ENCODE data around the gene DRC3. TPM values are rescaled to one million over a fixed set of nuclear protein-coding genes. Genes with fewer than 3 reads are reported as not detected.

Gene DRC3
- total RNA-seq, 1 donor from 2014 or later = 13.4 TPM

DNA sequence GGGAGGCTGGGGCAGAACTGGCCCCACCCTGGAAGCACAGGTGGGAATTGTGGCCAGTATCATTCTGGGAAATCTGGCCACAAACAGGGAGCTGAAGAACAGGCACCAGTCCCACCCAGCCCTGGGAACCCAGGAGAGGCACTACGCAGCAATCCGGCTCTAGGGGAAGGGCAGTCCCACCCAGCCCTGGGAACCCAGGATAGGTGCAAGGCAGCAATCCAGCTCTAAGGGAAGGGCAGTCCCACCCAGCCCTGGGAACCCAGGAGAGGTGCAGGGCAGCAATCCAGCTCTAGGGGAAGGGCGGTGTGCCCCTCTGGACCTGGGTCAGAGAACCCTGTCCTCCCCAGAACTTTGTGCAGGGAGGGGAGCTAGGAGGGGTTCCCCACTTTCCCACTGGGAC, 7.1 kb downstream of the DRC3 start:
- H3K27ac ChIP-seq = no peak overlapping the region
- H3K9me3 ChIP-seq = no peaks in the 10 kb centered on the region
- intact Hi-C loops (cut with DNase I) = no loop called here
- H3K27me3 ChIP-seq (ENCODE audit: low read depth) = no peaks in the 10 kb centered on the region
- DNase-seq (no peak), ATAC-seq (no peak)
- TF ChIP-seq, protein P1, sequence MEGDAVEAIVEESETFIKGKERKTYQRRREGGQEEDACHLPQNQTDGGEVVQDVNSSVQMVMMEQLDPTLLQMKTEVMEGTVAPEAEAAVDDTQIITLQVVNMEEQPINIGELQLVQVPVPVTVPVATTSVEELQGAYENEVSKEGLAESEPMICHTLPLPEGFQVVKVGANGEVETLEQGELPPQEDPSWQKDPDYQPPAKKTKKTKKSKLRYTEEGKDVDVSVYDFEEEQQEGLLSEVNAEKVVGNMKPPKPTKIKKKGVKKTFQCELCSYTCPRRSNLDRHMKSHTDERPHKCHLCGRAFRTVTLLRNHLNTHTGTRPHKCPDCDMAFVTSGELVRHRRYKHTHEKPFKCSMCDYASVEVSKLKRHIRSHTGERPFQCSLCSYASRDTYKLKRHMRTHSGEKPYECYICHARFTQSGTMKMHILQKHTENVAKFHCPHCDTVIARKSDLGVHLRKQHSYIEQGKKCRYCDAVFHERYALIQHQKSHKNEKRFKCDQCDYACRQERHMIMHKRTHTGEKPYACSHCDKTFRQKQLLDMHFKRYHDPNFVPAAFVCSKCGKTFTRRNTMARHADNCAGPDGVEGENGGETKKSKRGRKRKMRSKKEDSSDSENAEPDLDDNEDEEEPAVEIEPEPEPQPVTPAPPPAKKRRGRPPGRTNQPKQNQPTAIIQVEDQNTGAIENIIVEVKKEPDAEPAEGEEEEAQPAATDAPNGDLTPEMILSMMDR (IDR thresholded peaks at IDR 0.05) = no peak
- no peaks in the 10 kb centered on the region for H3K4me1 ChIP-seq
- no peaks in the 10 kb centered on the region for H3K36me3 ChIP-seq
- H3K4me3 ChIP-seq = no peak overlapping the region

DNA sequence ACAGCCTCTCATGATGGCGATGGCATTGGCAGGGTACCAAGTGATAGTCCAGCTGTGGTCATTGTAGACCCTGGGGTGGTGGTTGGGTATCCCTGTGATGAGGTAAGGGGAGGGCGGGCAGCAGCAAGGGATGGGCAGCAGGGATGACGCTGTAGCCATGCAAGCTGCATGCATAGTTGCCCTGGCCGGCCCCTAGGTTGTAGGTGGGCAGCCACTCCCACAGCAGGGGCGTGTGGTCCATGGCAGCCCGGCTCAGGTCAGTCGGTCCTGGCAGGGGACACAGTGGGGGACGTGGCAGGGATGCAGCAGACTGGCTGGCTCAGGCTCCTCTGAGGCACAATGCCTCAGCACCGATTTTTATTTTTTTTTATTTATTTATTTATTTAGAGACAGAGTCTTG, 8.7 kb downstream of the DRC3 start:
- no peak for DNase-seq
- H3K27me3 ChIP-seq (ENCODE audit: low read depth) = no peaks in the 10 kb centered on the region
- H3K4me1 ChIP-seq = no peaks in the 10 kb centered on the region
- H3K9me3 ChIP-seq = no peaks in the 10 kb centered on the region
- no peak overlapping the region for H3K4me3 ChIP-seq
- ATAC-seq = no peak
- no peak overlapping the region for H3K27ac ChIP-seq
- intact Hi-C loops (cut with DNase I) = no loop called here
- TF ChIP-seq, protein P1 (IDR thresholded peaks at IDR 0.05) = no peak
- H3K36me3 ChIP-seq = no peaks in the 10 kb centered on the region

DNA sequence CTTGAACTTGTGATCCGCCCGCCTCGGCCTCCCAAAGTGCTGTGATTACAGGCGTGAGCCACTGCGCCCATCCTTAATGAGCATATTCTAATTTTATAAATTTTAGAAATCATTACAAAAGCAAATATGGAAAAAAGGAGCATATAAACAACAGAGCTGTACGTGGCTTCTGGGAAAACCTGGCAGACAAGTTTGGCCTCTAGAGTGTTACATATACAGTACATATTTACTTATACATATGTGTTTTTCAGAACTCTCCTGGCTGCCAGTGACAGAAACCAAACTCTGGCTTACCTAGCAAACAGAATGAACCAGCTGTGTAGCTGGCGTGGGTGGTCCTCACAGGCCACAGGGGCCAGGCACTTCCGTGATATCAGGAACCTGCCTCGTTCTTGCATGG, 10.1 kb downstream of the DRC3 start:
- Histone ChIP-seq H3K4me3 (no peak overlapping the region), H3K27me3 (ENCODE audit: low read depth) (no peaks in the 10 kb centered on the region), H3K27ac (no peak overlapping the region), H3K9me3 (no peaks in the 10 kb centered on the region), H3K4me1 (no peaks in the 10 kb centered on the region), H3K36me3 (no peaks in the 10 kb centered on the region)
- no peak for DNase-seq
- no peak for ATAC-seq
- intact Hi-C loops (cut with DNase I) = no loop called here
- TF ChIP-seq, protein P1 (IDR thresholded peaks at IDR 0.05) = no peak

DNA sequence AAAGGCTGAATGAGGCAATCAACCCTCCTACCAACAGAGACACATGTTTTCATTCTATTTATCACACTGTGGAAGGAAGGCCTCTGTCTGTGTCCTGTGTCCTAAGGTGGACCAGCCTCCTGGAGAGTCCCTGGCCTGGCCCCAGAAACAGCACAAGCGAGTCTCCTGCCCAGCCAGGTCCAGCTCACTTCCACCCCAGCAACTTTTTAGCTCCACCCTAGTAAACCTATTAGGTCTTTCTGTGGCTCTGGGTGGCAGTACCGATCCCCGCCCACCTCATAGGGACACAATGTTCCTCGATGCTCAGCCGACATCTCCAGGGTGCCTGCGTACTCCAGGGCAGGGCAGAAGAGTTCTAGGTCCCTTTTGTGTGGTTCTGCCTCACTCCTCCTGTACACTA, 10.7 kb downstream of the DRC3 start:
- DNase-seq (no peak), ATAC-seq (peak in 1 of 2 donors; percentile 31)
- TF ChIP-seq, protein P1 (IDR thresholded peaks at IDR 0.05) = no peak
- intact Hi-C loops (cut with DNase I) = no loop called here
- Histone ChIP-seq H3K4me1 (no peaks in the 10 kb centered on the region), H3K27ac (no peak overlapping the region), H3K27me3 (ENCODE audit: low read depth) (no peaks in the 10 kb centered on the region), H3K4me3 (no peak overlapping the region), H3K36me3 (no peaks in the 10 kb centered on the region), H3K9me3 (no peaks in the 10 kb centered on the region)

DNA sequence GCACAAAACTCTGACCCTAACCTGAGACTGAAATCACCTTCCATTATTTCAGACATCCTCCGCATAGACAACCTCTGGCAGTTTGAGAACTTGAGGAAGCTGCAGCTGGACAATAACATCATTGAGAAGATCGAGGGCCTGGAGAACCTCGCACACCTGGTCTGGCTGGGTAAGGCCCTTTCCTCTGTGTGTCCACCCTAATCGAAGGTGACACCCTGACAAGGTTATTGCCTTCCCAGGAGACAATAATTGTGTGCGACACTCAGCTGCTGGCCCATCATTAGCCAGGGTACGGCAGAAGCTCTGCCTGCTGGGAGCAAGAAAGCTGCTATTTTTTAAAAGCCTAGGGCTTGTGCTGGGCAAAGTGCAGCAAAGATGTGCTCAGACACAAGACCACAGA, 11.1 kb downstream of the DRC3 start:
- H3K4me1 ChIP-seq = no peaks in the 10 kb centered on the region
- no peak for ATAC-seq
- H3K4me3 ChIP-seq = no peak overlapping the region
- no peaks in the 10 kb centered on the region for H3K27me3 ChIP-seq (ENCODE audit: low read depth)
- no peaks in the 10 kb centered on the region for H3K9me3 ChIP-seq
- no peak overlapping the region for H3K27ac ChIP-seq
- intact Hi-C loops (cut with DNase I) = no loop called here
- no peak for DNase-seq
- TF ChIP-seq, protein P1 (IDR thresholded peaks at IDR 0.05) = no peak
- H3K36me3 ChIP-seq = peaks cover 3% of the 10 kb centered on the region

DNA sequence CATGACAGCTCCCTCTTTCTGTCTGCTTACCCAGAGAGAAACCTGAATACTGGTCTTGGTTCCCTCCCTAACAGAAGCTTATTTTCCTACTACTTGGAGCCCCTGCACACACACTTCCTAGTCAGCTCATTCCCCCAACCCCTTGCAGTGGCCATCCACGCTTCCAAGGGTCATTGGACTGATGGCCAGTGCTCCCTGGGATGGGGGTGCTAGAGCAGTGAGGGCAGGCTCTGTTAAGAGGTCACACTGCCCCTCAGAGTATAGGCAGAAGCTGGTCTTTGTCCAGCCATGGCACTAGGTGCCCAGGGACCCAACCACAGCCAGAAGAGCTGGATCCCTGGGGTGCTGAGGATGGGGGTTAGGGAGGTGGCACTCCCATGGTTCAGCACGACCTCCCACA, 12.5 kb downstream of the DRC3 start:
- Histone ChIP-seq H3K9me3 (no peaks in the 10 kb centered on the region), H3K4me3 (no peak overlapping the region), H3K36me3 (peaks cover 7% of the 10 kb centered on the region), H3K27ac (no peak overlapping the region), H3K4me1 (no peaks in the 10 kb centered on the region), H3K27me3 (ENCODE audit: low read depth) (no peaks in the 10 kb centered on the region)
- no peak for ATAC-seq
- no peak for DNase-seq
- intact Hi-C loops (cut with DNase I) = no loop called here
- TF ChIP-seq, protein P1 (IDR thresholded peaks at IDR 0.05) = no peak

All from lower lobe of right lung (tissue), 2 donors.